MM.1S (cell line): Measurements from ENCODE around the gene SLC35G6.

Experiments
- DNase-seq: peaks from one replicate; pipeline ENCODE4 v3.0.0-alpha.2; 2015
- H2AFZ ChIP-seq: fragments of 300-600 bp; sonication (generic); 2 replicates; pipeline ENCODE4 v1.6.0; 2016; ENCODE audit warnings: antibody characterized with exemption, low read length
- H3F3A ChIP-seq: fragments of 300-600 bp; sonication (generic); 2 replicates; pipeline ENCODE4 v1.6.1; 2016; ENCODE audit warnings: mild to moderate bottlenecking, antibody characterized with exemption, low read length, moderate library complexity, mixed read lengths; ENCODE audit not compliant: insufficient read depth
- H3K27ac ChIP-seq: fragments of 300-600 bp; sonication (generic); 2 replicates; pipeline ENCODE4 v1.5.1; 2016; ENCODE audit warnings: mild to moderate bottlenecking, low read length
- H3K27me3 ChIP-seq: fragments of 300-600 bp; sonication (generic); replicated peaks from 2 replicates; pipeline ENCODE4 v1.6.0; 2016; ENCODE audit warnings: low read length; ENCODE audit not compliant: insufficient read depth
- H3K36me3 ChIP-seq: fragments of 300-600 bp; sonication (generic); replicated peaks from 2 replicates; pipeline ENCODE4 v1.6.1; 2016; ENCODE audit warnings: mild to moderate bottlenecking, low read length, mixed read lengths; ENCODE audit not compliant: insufficient read depth
- H3K4me1 ChIP-seq: fragments of 300-600 bp; sonication (generic); 2 replicates; pipeline ENCODE4 v1.6.1; 2016; ENCODE audit warnings: low read length, mixed read lengths
- H3K4me2 ChIP-seq: fragments of 300-600 bp; sonication (generic); 2 replicates; pipeline ENCODE4 v1.6.0; 2016; ENCODE audit warnings: low read depth, low read length
- H3K4me3 ChIP-seq: fragments of 300-600 bp; sonication (generic); 2 replicates; pipeline ENCODE4 v1.5.1; 2016; ENCODE audit warnings: low read length, mixed read lengths
- H3K79me2 ChIP-seq: fragments of 300-600 bp; sonication (generic); 2 replicates; pipeline ENCODE4 v1.6.1; 2016; ENCODE audit warnings: mixed run types, low read length, mixed read lengths
- H3K9ac ChIP-seq: fragments of 300-600 bp; sonication (generic); 2 replicates; pipeline ENCODE4 v1.6.1; 2016; ENCODE audit warnings: low read length, mixed read lengths
- H3K9me2 ChIP-seq: fragments of 300-600 bp; sonication (generic); replicated peaks from 2 replicates; pipeline ENCODE4 v1.6.1; 2016; ENCODE audit warnings: mild to moderate bottlenecking, low read length, mixed read lengths; ENCODE audit not compliant: insufficient read depth
- H3K9me3 ChIP-seq: fragments of 300-600 bp; sonication (generic); replicated peaks from 2 replicates; pipeline ENCODE4 v1.6.1; 2016; ENCODE audit warnings: mild to moderate bottlenecking, low read length, mixed read lengths; ENCODE audit not compliant: insufficient read depth
- H4K20me1 ChIP-seq: fragments of 300-600 bp; sonication (generic); 2 replicates; pipeline ENCODE4 v1.6.1; 2016; ENCODE audit warnings: mild to moderate bottlenecking, low read length, moderate library complexity, mixed read lengths; ENCODE audit not compliant: insufficient read depth
- EZH2 ChIP-seq: fragments of 300-600 bp; sonication (generic); optimal IDR thresholded peaks from 2 replicates; pipeline ENCODE3; 2017; ENCODE audit warnings: low read depth, mild to moderate bottlenecking, antibody characterized with exemption, low read length, mixed read lengths
- EZH2phosphoT487 ChIP-seq: fragments of 300-600 bp; sonication (generic); IDR thresholded peaks from 2 replicates; pipeline ENCODE4 v1.6.1; 2018; ENCODE audit warnings: antibody characterized with exemption, low read length
- TF ChIP-seq, protein P1 (sequence below): fragments of 300-600 bp; sonication (generic); IDR thresholded peaks from 2 replicates; pipeline ENCODE4 v1.5.1; 2016; ENCODE audit warnings: antibody characterized with exemption, low read length, mixed read lengths

Gene SLC35G6

DNA sequence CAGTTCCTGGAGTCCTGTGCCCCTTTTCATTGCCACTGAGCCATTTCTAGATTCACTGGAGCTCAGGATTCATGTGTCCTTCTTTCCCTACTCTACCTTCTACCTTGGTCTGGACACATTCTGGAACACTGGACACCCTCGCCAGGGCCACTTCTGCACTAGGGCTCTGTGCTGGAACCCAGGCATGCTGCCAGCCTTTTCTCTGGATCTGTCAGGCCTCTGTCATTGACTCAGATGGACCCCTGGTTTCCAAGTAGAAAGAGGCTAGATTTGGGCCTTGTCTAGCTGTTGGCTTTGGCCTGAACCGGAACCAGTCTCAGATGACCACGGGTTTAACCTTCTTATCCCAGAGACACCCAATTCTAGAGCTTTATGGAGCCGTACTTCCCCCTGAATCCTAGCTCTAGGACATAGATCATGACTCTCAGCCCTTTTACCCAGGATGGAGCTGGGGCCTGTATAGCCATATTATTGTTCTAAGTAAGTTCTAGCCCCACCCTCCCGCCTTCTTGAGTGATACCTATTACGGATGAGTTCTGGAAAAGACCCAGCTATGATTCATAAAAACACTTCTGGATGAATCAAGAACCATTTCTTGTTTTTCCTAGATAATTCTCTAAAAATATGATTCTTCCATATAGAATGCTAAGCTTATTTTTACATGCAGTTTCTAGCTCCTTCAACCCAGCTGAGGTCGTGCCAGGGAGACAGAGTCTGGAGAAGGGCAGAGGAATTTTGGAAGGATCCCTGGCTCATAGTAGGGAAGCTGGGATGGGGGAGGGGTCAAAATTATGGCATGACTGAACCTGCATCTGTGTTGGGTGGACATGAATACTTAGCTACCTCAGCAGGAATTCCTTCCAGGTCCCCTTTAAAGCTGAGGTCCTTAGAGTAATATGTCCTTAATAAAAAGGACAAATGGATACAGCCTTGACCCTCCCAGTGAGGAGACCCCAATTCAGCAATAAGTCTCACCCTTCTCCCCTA, 37.5 kb upstream of the SLC35G6 start:
- Histone ChIP-seq H3K36me3 (no peaks in the 10 kb centered on the region), H3K9me3 (no peaks in the 10 kb centered on the region), H4K20me1 (no peaks in the 10 kb centered on the region), H3K4me2 (no peak overlapping the region), H3K4me3 (no peak overlapping the region), H3K4me1 (no peaks in the 10 kb centered on the region), H3F3A (no peaks in the 10 kb centered on the region), H3K27me3 (peaks cover 94% of the 10 kb centered on the region), H3K9ac (no peak overlapping the region), H2AFZ (no peak overlapping the region), H3K9me2 (no peaks in the 10 kb centered on the region), H3K79me2 (no peaks in the 10 kb centered on the region), H3K27ac (no peak overlapping the region)
- TF ChIP-seq EZH2: no peak
- no peak for DNase-seq

DNA sequence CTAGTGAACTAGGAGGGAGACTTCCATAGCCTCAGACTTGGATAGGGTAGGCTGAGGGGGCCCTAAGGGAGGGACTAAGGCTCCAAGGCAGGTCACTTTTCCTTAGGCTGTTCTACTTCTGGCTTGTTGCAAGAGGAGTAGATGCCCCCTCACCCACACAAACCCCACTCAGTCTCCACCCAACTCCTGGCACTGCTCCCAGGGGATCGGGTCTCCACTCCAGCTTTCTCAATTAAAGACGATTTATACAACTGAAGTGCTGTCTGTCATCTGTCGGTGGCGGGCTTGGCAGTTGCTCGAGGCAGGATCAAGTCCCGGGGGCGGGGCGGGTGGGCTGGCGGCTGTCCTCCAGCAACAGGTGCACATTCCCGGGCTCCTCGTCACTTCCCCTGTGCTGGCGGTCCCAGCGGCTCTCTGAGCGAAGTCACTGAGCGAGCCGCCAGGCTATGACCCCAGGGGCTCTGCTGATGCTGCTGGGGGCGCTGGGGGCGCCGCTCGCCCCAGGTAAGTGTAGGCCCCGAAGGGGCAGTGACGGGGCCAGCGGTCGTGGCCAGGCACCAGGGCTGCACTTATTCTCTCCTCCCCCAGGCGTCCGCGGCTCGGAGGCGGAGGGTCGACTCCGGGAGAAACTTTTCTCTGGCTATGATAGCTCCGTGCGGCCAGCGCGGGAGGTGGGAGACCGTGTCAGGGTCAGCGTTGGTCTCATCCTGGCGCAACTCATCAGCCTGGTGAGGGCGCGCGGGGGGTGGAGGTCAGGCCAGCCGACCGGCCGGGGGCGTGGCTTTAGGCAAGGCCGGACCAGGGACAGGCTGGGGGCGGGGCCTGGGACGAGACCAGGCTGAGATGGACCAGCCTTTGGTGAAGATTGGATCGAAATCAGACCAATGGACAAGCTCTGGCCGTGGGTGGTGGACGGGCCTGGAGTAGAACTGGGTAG, 36.3 kb upstream of the SLC35G6 start, which contains the start of gene CHRNB1:
Gene CHRNB1 (plus strand): TSS at position 380 of the 937 bp plus-strand sequence. CDS start 67 bp downstream, at position 447.
- Histone ChIP-seq H2AFZ (no peak within 1 kb of the TSS), H3K4me2 (peak within 1 kb of the TSS; percentile 52; the same call in 1 of the 2 replicates), H3K9me3 (no peaks in the 10 kb centered on the region), H3K4me3 (no peak within 1 kb of the TSS), H3K79me2 (no peaks in the 10 kb centered on the region), H4K20me1 (no peaks in the 10 kb centered on the region), H3K4me1 (no peaks in the 10 kb centered on the region), H3K36me3 (no peaks in the 10 kb centered on the region), H3F3A (no peaks in the 10 kb centered on the region), H3K27me3 (peaks cover 88% of the 10 kb centered on the region), H3K27ac (no peak within 1 kb of the TSS), H3K9me2 (no peaks in the 10 kb centered on the region), H3K9ac (no peak within 1 kb of the TSS)
- TF ChIP-seq, protein P1, sequence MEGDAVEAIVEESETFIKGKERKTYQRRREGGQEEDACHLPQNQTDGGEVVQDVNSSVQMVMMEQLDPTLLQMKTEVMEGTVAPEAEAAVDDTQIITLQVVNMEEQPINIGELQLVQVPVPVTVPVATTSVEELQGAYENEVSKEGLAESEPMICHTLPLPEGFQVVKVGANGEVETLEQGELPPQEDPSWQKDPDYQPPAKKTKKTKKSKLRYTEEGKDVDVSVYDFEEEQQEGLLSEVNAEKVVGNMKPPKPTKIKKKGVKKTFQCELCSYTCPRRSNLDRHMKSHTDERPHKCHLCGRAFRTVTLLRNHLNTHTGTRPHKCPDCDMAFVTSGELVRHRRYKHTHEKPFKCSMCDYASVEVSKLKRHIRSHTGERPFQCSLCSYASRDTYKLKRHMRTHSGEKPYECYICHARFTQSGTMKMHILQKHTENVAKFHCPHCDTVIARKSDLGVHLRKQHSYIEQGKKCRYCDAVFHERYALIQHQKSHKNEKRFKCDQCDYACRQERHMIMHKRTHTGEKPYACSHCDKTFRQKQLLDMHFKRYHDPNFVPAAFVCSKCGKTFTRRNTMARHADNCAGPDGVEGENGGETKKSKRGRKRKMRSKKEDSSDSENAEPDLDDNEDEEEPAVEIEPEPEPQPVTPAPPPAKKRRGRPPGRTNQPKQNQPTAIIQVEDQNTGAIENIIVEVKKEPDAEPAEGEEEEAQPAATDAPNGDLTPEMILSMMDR: no peak
- TF ChIP-seq EZH2: no peak
- TF ChIP-seq EZH2phosphoT487: no peak
- DNase-seq: no peak

DNA sequence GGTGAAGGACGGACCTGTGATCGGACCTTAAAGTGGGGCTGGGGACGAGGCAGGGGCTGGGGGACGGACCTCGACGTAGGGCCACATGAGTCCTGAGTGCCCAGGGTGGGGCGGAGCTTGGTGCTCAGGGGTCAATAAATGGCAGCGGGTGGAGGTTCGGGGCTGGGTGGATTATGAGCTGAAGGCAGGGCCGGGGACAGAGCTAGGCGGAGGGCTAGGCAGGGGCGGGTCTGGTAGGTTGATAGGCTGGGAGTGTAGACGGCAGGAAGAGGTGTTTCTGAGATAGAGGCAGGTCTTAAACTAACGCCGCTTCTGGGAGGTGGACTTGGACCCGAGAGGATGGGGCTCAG, 35.7 kb upstream of the SLC35G6 start:
- TF ChIP-seq, protein P1: no peak
- TF ChIP-seq EZH2phosphoT487 (no peak), EZH2 (no peak)
- no peaks in the 10 kb centered on the region for H3K9me3 ChIP-seq
- no peak overlapping the region for H3K27ac ChIP-seq
- H3K4me1 ChIP-seq: no peaks in the 10 kb centered on the region
- no peaks in the 10 kb centered on the region for H3F3A ChIP-seq
- H3K27me3 ChIP-seq: peaks cover 82% of the 10 kb centered on the region
- H2AFZ ChIP-seq: no peak overlapping the region
- no peak overlapping the region for H3K9ac ChIP-seq
- H3K4me3 ChIP-seq: no peak overlapping the region
- no peaks in the 10 kb centered on the region for H4K20me1 ChIP-seq
- H3K79me2 ChIP-seq: no peaks in the 10 kb centered on the region
- H3K4me2 ChIP-seq: peak overlapping the region; percentile 52; the same call in 1 of the 2 replicates
- no peaks in the 10 kb centered on the region for H3K36me3 ChIP-seq
- DNase-seq: no peak
- no peaks in the 10 kb centered on the region for H3K9me2 ChIP-seq
